SK-N-SH (cell line): ENCODE data around the gene PRKAB1. TPM values are rescaled to one million over a fixed set of nuclear protein-coding genes. Genes with fewer than 3 reads are reported as not detected.

ENCODE experiments used
- CTCF ChIA-PET: fragments of 300-600, 350-600 bp; formaldehyde crosslinking; extraction: SDS; loops from one replicate; lab custom pipeline; 2021; lab: Yijun Ruan, JAX
- POLR2A ChIA-PET: fragments of 350-600 bp; sonication (Branson Sonifier 250); formaldehyde crosslinking; extraction: SDS; loops from one replicate; lab custom pipeline; 2020; ENCODE audit warnings: antibody characterized with exemption, inconsistent platforms; lab: Yijun Ruan, JAX
- DNase-seq: peaks from one replicate; pipeline ENCODE4 v3.0.0; 2012
- H2AFZ ChIP-seq: fragments of 200-600 bp; sonication (generic); 2 replicates; pipeline ENCODE4 v1.8.1; 2016; ENCODE audit warnings: antibody characterized with exemption, mild to moderate bottlenecking, low read depth
- H3F3A ChIP-seq: fragments of 200-600 bp; sonication (generic); replicated peaks from 2 replicates; pipeline ENCODE3; 2016; ENCODE audit warnings: antibody characterized with exemption, mild to moderate bottlenecking; ENCODE audit not compliant: insufficient read depth
- H3K27ac ChIP-seq, 2 experiments: fragments of 200-500 bp in 1 of 2; fragments of 200-600 bp in 1 of 2; sonication (Bioruptor generic) in 1 of 2; sonication (generic), shearing (Covaris generic) in 1 of 2; 2 replicates each; pipeline versions ENCODE4 v1.5.1 to v1.6.1; 2014 to 2016; ENCODE audit warnings: low read depth in 2 of 2, inconsistent platforms in 1 of 2, low read length in 1 of 2, mild to moderate bottlenecking in 1 of 2, mixed read lengths in 1 of 2
- H3K27me3 ChIP-seq: fragments of 200-600 bp; sonication (generic), shearing (Covaris generic); 2 replicates; pipeline ENCODE4 v1.6.1; 2016; ENCODE audit warnings: mixed run types; ENCODE audit not compliant: insufficient read depth
- H3K36me3 ChIP-seq, 2 experiments: fragments of 200-500 bp in 1 of 2; fragments of 200-600 bp in 1 of 2; sonication (Bioruptor generic) in 1 of 2; sonication (generic) in 1 of 2; replicated peaks in 1 of 2; 2 replicates each; pipeline versions ENCODE3 to v1.5.1; 2014 to 2016; ENCODE audit warnings: low read length in 1 of 2, mild to moderate bottlenecking in 1 of 2; ENCODE audit not compliant: insufficient read depth in 2 of 2, control insufficient read depth in 1 of 2
- H3K4me1 ChIP-seq, 2 experiments: fragments of 200-500 bp in 1 of 2; fragments of 200-600 bp in 1 of 2; sonication (Bioruptor generic) in 1 of 2; sonication (generic), shearing (Covaris generic) in 1 of 2; 2 replicates each; pipeline versions ENCODE4 v1.5.1 to v1.6.1; 2014 to 2016; ENCODE audit warnings: low read depth in 1 of 2, low read length in 1 of 2, mixed run types in 1 of 2; ENCODE audit not compliant: insufficient read depth in 2 of 2, control insufficient read depth in 1 of 2
- H3K4me2 ChIP-seq: fragments of 200-600 bp; sonication (generic), shearing (Covaris generic); 2 replicates; pipeline ENCODE4 v1.6.1; 2017; ENCODE audit warnings: mixed run types
- H3K4me3 ChIP-seq, 2 experiments: fragments of 200-500 bp in 1 of 2; fragments of 200-600 bp in 1 of 2; sonication (Bioruptor generic) in 1 of 2; sonication (generic), shearing (Covaris generic) in 1 of 2; 2 replicates each; pipeline versions ENCODE4 v1.5.1 to v1.8.1; 2014 to 2016; ENCODE audit warnings: low read depth in 2 of 2, inconsistent platforms in 1 of 2, low read length in 1 of 2, mild to moderate bottlenecking in 1 of 2, mixed read lengths in 1 of 2, moderate library complexity in 1 of 2
- H3K79me2 ChIP-seq: fragments of 200-600 bp; sonication (generic); 2 replicates; pipeline ENCODE4 v1.8.1; 2017; ENCODE audit warnings: mild to moderate bottlenecking; ENCODE audit not compliant: insufficient read depth
- H3K9ac ChIP-seq: fragments of 200-600 bp; sonication (generic); 2 replicates; pipeline ENCODE4 v1.6.1; 2017; ENCODE audit warnings: mixed run types
- H3K9me2 ChIP-seq: fragments of 200-600 bp; sonication (generic); 2 replicates; pipeline ENCODE4 v1.6.1; 2017; ENCODE audit warnings: mixed run types
- H3K9me3 ChIP-seq: fragments of 200-600 bp; sonication (generic); 2 replicates; pipeline ENCODE4 v1.6.1; 2017; ENCODE audit warnings: mixed run types, mild to moderate bottlenecking, moderate library complexity
- H4K20me1 ChIP-seq: fragments of 200-600 bp; sonication (generic); 2 replicates; pipeline ENCODE4 v1.6.1; 2017; ENCODE audit warnings: mild to moderate bottlenecking, mixed run types; ENCODE audit not compliant: insufficient read depth
- EP300 ChIP-seq, 2 experiments: IDR thresholded peaks; 2 replicates each; pipeline versions ENCODE4 v1.4.0 to v1.6.1; 2012; ENCODE audit warnings: borderline replicate concordance in 1 of 2, low read depth in 1 of 2, low read length in 1 of 2
- FOXM1 ChIP-seq: IDR thresholded peaks from 2 replicates; pipeline ENCODE4 v1.4.0; 2012; ENCODE audit warnings: low read depth, mild to moderate bottlenecking
- JUND ChIP-seq: IDR thresholded peaks from 2 replicates; pipeline ENCODE4 v1.4.0; 2012
- MEF2A ChIP-seq: IDR thresholded peaks from 2 replicates; pipeline ENCODE4 v1.4.0; 2012; ENCODE audit warnings: low read depth, borderline replicate concordance
- NFIC ChIP-seq: IDR thresholded peaks from 2 replicates; pipeline ENCODE4 v1.4.0; 2012; ENCODE audit warnings: borderline replicate concordance
- NRF1 ChIP-seq: IDR thresholded peaks from 2 replicates; pipeline ENCODE4 v1.6.1; 2012; ENCODE audit warnings: low read depth, mild to moderate bottlenecking, low read length
- RAD21 ChIP-seq: IDR thresholded peaks from 2 replicates; pipeline ENCODE4 v1.6.1; 2012; ENCODE audit warnings: mild to moderate bottlenecking, low read length
- RCOR1 ChIP-seq: fragments of 150-350 bp; IDR thresholded peaks from 2 replicates; pipeline ENCODE4 v1.6.1; 2017; ENCODE audit warnings: antibody characterized with exemption, low read length
- RFX5 ChIP-seq: IDR thresholded peaks from 2 replicates; pipeline ENCODE4 v1.6.1; 2012; ENCODE audit warnings: mild to moderate bottlenecking, improper control_type of control experiment, low read length
- RXRA ChIP-seq: IDR thresholded peaks from 2 replicates; pipeline ENCODE4 v1.4.0; 2012; ENCODE audit warnings: low read depth, mild to moderate bottlenecking, borderline replicate concordance
- SIN3A ChIP-seq: IDR thresholded peaks from 2 replicates; pipeline ENCODE4 v1.6.1; 2012; ENCODE audit warnings: low read depth, mild to moderate bottlenecking, low read length, moderate library complexity, borderline replicate concordance
- SMC3 ChIP-seq: IDR thresholded peaks from 2 replicates; pipeline ENCODE4 v1.6.1; 2012; ENCODE audit warnings: low read depth, low read length, improper control_type of control experiment
- WGBS: methylation state at CpG from one replicate; pipeline ENCODE4 v1.1.6; 2017; ENCODE audit warnings: low lambda C conversion rate; 5-methylcytosine and 5-hydroxymethylcytosine counted together
- polyA plus RNA-seq, 3 experiments: library from polyadenylated mRNA; depleted of rRNA; stranded (reverse); fragments of >200 nt; gene quantifications; 2 replicates each; pipeline ENCODE4 v1.2.3, GENCODE V29; 2012
- TF ChIP-seq, protein P1 (sequence below): IDR thresholded peaks from 2 replicates; pipeline ENCODE4 v1.4.0; 2012; ENCODE audit warnings: low read depth
- TF ChIP-seq, protein P2 (sequence below): IDR thresholded peaks from 2 replicates; pipeline ENCODE4 v1.4.0; 2012; ENCODE audit warnings: low read depth, borderline replicate concordance
- TF ChIP-seq, protein P3 (sequence below): fragments of 150-350 bp; IDR thresholded peaks from 2 replicates; pipeline ENCODE4 v1.6.1; 2017; ENCODE audit warnings: antibody characterized with exemption, low read length, low read depth, borderline replicate concordance
- TF ChIP-seq, protein P4 (sequence below): IDR thresholded peaks from 2 replicates; pipeline ENCODE4 v1.6.1; 2012; ENCODE audit warnings: mild to moderate bottlenecking, low read depth, low read length, moderate library complexity

Gene PRKAB1
- polyA plus RNA-seq, 1 of the 3 experiments (the other 2 are of a cell fraction): 28.9 TPM

DNA sequence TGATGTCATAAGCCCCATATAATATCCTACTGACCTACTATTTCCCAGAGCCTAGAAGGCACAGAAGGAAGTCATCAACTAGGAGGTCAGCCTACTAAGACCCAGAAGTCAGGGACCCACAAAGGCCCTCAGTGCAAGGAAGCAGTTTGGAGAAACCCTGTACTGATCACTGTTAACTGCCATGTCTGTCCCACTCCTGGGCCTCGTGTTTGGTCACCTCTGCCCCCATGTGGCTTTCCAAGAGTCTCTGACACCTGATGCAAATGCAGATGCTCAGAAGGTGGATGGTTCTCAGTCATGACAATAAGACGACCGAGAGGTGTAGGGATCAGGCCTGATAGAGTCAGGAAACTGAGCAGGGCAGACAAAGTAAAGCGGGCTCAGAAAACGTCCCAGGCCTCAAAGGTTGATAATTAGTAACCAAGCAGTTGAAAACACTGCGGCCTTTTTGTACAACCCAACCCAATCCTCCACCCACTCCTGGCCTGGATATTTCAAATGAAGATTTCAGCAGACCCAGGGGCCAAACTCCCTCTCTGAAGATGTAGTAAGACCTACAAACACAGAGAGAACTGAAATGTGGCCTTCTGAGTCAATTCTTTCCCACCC, 23.4 kb downstream of the PRKAB1 start:
- WGBS: 98% methylated on average over 6 of the region's 6 CpGs
- ChIA-PET CTCF (no interaction called here), POLR2A (no interaction called here)
- H3K79me2 ChIP-seq: no peaks in the 10 kb centered on the region
- no peak overlapping the region for H3K4me2 ChIP-seq
- H3K4me1 ChIP-seq: peaks cover 18 to 20% of the 10 kb centered on the region in 2 experiments
- TF ChIP-seq SIN3A (no peak), FOXM1 (no peak), NRF1 (no peak), SMC3 (no peak), JUND (no peak), EP300 (IDR thresholded peaks at IDR 0.05; ENCODE audit: borderline replicate concordance in 1 of 2, low read depth in 1 of 2, low read length in 1 of 2) (no peak), RCOR1 (no peak), RFX5 (no peak), RAD21 (no peak), RXRA (no peak), MEF2A (no peak), NFIC (no peak)
- TF ChIP-seq, protein P1, sequence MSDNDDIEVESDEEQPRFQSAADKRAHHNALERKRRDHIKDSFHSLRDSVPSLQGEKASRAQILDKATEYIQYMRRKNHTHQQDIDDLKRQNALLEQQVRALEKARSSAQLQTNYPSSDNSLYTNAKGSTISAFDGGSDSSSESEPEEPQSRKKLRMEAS: no peak
- TF ChIP-seq, protein P2, sequence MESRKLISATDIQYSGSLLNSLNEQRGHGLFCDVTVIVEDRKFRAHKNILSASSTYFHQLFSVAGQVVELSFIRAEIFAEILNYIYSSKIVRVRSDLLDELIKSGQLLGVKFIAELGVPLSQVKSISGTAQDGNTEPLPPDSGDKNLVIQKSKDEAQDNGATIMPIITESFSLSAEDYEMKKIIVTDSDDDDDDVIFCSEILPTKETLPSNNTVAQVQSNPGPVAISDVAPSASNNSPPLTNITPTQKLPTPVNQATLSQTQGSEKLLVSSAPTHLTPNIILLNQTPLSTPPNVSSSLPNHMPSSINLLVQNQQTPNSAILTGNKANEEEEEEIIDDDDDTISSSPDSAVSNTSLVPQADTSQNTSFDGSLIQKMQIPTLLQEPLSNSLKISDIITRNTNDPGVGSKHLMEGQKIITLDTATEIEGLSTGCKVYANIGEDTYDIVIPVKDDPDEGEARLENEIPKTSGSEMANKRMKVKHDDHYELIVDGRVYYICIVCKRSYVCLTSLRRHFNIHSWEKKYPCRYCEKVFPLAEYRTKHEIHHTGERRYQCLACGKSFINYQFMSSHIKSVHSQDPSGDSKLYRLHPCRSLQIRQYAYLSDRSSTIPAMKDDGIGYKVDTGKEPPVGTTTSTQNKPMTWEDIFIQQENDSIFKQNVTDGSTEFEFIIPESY: no peak
- TF ChIP-seq, protein P3, sequence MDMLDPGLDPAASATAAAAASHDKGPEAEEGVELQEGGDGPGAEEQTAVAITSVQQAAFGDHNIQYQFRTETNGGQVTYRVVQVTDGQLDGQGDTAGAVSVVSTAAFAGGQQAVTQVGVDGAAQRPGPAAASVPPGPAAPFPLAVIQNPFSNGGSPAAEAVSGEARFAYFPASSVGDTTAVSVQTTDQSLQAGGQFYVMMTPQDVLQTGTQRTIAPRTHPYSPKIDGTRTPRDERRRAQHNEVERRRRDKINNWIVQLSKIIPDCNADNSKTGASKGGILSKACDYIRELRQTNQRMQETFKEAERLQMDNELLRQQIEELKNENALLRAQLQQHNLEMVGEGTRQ: no peak
- TF ChIP-seq, protein P4, sequence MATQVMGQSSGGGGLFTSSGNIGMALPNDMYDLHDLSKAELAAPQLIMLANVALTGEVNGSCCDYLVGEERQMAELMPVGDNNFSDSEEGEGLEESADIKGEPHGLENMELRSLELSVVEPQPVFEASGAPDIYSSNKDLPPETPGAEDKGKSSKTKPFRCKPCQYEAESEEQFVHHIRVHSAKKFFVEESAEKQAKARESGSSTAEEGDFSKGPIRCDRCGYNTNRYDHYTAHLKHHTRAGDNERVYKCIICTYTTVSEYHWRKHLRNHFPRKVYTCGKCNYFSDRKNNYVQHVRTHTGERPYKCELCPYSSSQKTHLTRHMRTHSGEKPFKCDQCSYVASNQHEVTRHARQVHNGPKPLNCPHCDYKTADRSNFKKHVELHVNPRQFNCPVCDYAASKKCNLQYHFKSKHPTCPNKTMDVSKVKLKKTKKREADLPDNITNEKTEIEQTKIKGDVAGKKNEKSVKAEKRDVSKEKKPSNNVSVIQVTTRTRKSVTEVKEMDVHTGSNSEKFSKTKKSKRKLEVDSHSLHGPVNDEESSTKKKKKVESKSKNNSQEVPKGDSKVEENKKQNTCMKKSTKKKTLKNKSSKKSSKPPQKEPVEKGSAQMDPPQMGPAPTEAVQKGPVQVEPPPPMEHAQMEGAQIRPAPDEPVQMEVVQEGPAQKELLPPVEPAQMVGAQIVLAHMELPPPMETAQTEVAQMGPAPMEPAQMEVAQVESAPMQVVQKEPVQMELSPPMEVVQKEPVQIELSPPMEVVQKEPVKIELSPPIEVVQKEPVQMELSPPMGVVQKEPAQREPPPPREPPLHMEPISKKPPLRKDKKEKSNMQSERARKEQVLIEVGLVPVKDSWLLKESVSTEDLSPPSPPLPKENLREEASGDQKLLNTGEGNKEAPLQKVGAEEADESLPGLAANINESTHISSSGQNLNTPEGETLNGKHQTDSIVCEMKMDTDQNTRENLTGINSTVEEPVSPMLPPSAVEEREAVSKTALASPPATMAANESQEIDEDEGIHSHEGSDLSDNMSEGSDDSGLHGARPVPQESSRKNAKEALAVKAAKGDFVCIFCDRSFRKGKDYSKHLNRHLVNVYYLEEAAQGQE: no peak
- H3K27me3 ChIP-seq: no peaks in the 10 kb centered on the region
- H3K27ac ChIP-seq: no peak overlapping the region; a peak in 1 of 4 replicates
- no peaks in the 10 kb centered on the region for H3K36me3 ChIP-seq
- H3K9me2 ChIP-seq: no peaks in the 10 kb centered on the region
- DNase-seq: no peak
- peaks cover 4% of the 10 kb centered on the region; the same call in 1 of the 2 replicates for H4K20me1 ChIP-seq
- no peak overlapping the region for H3K9ac ChIP-seq
- H3F3A ChIP-seq: peaks cover 20% of the 10 kb centered on the region
- no peak overlapping the region for H3K4me3 ChIP-seq
- no peaks in the 10 kb centered on the region for H3K9me3 ChIP-seq
- H2AFZ ChIP-seq: no peak overlapping the region
